Neural cell (in vitro differentiated cells): ENCODE measurements around the gene HSPB7. TPM values are rescaled to one million over a fixed set of nuclear protein-coding genes. Genes with fewer than 3 reads are reported as not detected.

Source experiments
- H2AFZ ChIP-seq: fragments of 200-600, 300-800 bp; sonication (generic), shearing (Covaris generic); 2 replicates; pipeline ENCODE4 v1.6.0; 2014; ENCODE audit warnings: low read depth, mild to moderate bottlenecking, antibody characterized with exemption, low read length, moderate library complexity
- H3F3A ChIP-seq: fragments of 200-600 bp; shearing (Covaris generic); 2 replicates; pipeline ENCODE4 v1.6.1; 2016; ENCODE audit warnings: mild to moderate bottlenecking, moderate library complexity, mixed read lengths, antibody characterized with exemption, low read length; ENCODE audit not compliant: insufficient read depth, poor library complexity, severe bottlenecking
- H3K27ac ChIP-seq: fragments of 200-600, 300-800 bp; sonication (generic), shearing (Covaris generic); 2 replicates; pipeline ENCODE4 v1.5.1; 2014; ENCODE audit warnings: mild to moderate bottlenecking, low read length, moderate library complexity
- H3K27me3 ChIP-seq: fragments of 300-800, 200-600 bp; sonication (generic), shearing (Covaris generic); 2 replicates; pipeline ENCODE4 v1.6.0; 2014; ENCODE audit warnings: mild to moderate bottlenecking, low read depth, low read length, moderate library complexity; ENCODE audit not compliant: insufficient read depth
- H3K36me3 ChIP-seq: fragments of 300-800, 200-600 bp; sonication (generic), shearing (Covaris generic); 2 replicates; pipeline ENCODE4 v1.5.1; 2014; ENCODE audit warnings: mild to moderate bottlenecking, antibody characterized with exemption, low read length, moderate library complexity; ENCODE audit not compliant: insufficient read depth
- H3K4me2 ChIP-seq: fragments of 300-800, 200-600 bp; sonication (generic), shearing (Covaris generic); 2 replicates; pipeline ENCODE4 v1.6.0; 2014; ENCODE audit warnings: mild to moderate bottlenecking, low read length
- H3K4me3 ChIP-seq: fragments of 300-800, 200-600 bp; sonication (generic), shearing (Covaris generic); 2 replicates; pipeline ENCODE4 v1.5.1; 2014; ENCODE audit warnings: mild to moderate bottlenecking, low read length, moderate library complexity
- H3K79me2 ChIP-seq: fragments of 200-600 bp; shearing (Covaris generic); replicated peaks from 2 replicates; pipeline ENCODE4 v1.6.0; 2014; ENCODE audit warnings: mild to moderate bottlenecking, low read length, moderate library complexity; ENCODE audit not compliant: insufficient read depth
- H3K9ac ChIP-seq: fragments of 300-800, 200-600 bp; sonication (generic), shearing (Covaris generic); 2 replicates; pipeline ENCODE4 v1.6.1; 2016; ENCODE audit warnings: mild to moderate bottlenecking, low read length, mixed read lengths
- H3K9me2 ChIP-seq: fragments of 200-600 bp; shearing (Covaris generic); 2 replicates; pipeline ENCODE4 v1.6.1; 2016; ENCODE audit warnings: mild to moderate bottlenecking, low read length, mixed read lengths; ENCODE audit not compliant: insufficient read depth
- H3K9me3 ChIP-seq: fragments of 200-600, 300-800 bp; sonication (generic), shearing (Covaris generic); 2 replicates; pipeline ENCODE4 v1.6.1; 2016; ENCODE audit warnings: mild to moderate bottlenecking, mixed run types, low read length, moderate library complexity, mixed read lengths
- H4K20me1 ChIP-seq: fragments of 200-600 bp; shearing (Covaris generic); 2 replicates; pipeline ENCODE4 v1.6.1; 2016; ENCODE audit warnings: mild to moderate bottlenecking, mixed run types; ENCODE audit not compliant: insufficient read depth
- CTCF ChIP-seq: fragments of 450-650 bp; IDR thresholded peaks from 2 replicates; pipeline ENCODE4 v1.5.1; 2014; ENCODE audit warnings: antibody characterized with exemption, mild to moderate bottlenecking, moderate library complexity; ENCODE audit not compliant: poor library complexity, severe bottlenecking
- EP300 ChIP-seq: fragments of 450-650 bp; conservative IDR thresholded peaks from 2 replicates; pipeline ENCODE4 v1.6.1; 2014; ENCODE audit warnings: antibody characterized with exemption, mild to moderate bottlenecking, moderate library complexity; ENCODE audit not compliant: poor library complexity, severe bottlenecking
- EZH2 ChIP-seq: fragments of 200-600, 300-800 bp; shearing (Covaris generic), sonication (generic); IDR thresholded peaks from 2 replicates; pipeline ENCODE4 v1.6.1; 2014; ENCODE audit warnings: antibody characterized with exemption, low read length, borderline replicate concordance, mild to moderate bottlenecking; ENCODE audit not compliant: insufficient read depth, poor library complexity, severe bottlenecking
- MXI1 ChIP-seq: fragments of 450-650 bp; conservative IDR thresholded peaks from 2 replicates; pipeline ENCODE4 v1.6.1; 2014; ENCODE audit warnings: antibody characterized with exemption, mild to moderate bottlenecking; ENCODE audit not compliant: poor library complexity, severe bottlenecking
- POLR2AphosphoS5 ChIP-seq: IDR thresholded peaks from 2 replicates; pipeline ENCODE4 v1.6.1; 2012
- RAD21 ChIP-seq: fragments of 450-650 bp; conservative IDR thresholded peaks from 2 replicates; pipeline ENCODE4 v1.6.1; 2014; ENCODE audit warnings: antibody characterized with exemption, mild to moderate bottlenecking, moderate library complexity
- REST ChIP-seq: IDR thresholded peaks from 2 replicates; pipeline ENCODE4 v1.6.1; 2012; ENCODE audit warnings: borderline replicate concordance
- SMC3 ChIP-seq: fragments of 450-650 bp; conservative IDR thresholded peaks from 2 replicates; pipeline ENCODE4 v1.6.1; 2014; ENCODE audit warnings: antibody characterized with exemption, mild to moderate bottlenecking, moderate library complexity; ENCODE audit not compliant: poor library complexity
- TAF1 ChIP-seq: IDR thresholded peaks from 2 replicates; pipeline ENCODE4 v1.6.1; 2012; ENCODE audit warnings: low read depth
- polyA plus RNA-seq: library from polyadenylated mRNA; depleted of rRNA; stranded (reverse); fragments of >200 nt; gene quantifications from 2 replicates; pipeline ENCODE4 v1.2.3, GENCODE V29; 2014

The HSPB7 gene
- polyA plus RNA-seq, 1 donor from 2014 or later, result not detected

GRCh38 chr1:16050328-16050727, 32.5 kb upstream of the HSPB7 start:
- Histone ChIP-seq H3K27me3 (no peaks in the 10 kb centered on the region), H2AFZ (no peak overlapping the region), H3K9me3 (no peaks in the 10 kb centered on the region), H3F3A (no peaks in the 10 kb centered on the region), H3K4me3 (no peak overlapping the region), H3K4me2 (no peak overlapping the region), H3K36me3 (no peaks in the 10 kb centered on the region), H3K79me2 (no peaks in the 10 kb centered on the region), H3K27ac (no peak overlapping the region), H3K9me2 (no peaks in the 10 kb centered on the region), H3K9ac (no peak overlapping the region), H4K20me1 (no peaks in the 10 kb centered on the region)
- no peak for TF ChIP-seq CTCF
- no peak for TF ChIP-seq REST
- TF ChIP-seq SMC3, result no peak
- TF ChIP-seq EZH2, result no peak
- no peak for TF ChIP-seq POLR2AphosphoS5
- TF ChIP-seq EP300, result no peak
- no peak for TF ChIP-seq MXI1
- TF ChIP-seq TAF1, result no peak
- no peak for TF ChIP-seq RAD21

GRCh38 chr1:16048573-16049189, 30.8 kb upstream of the HSPB7 start:
- Histone ChIP-seq H3K9me2 (no peaks in the 10 kb centered on the region), H3K9me3 (no peaks in the 10 kb centered on the region), H3K27me3 (no peaks in the 10 kb centered on the region), H3K4me2 (no peak overlapping the region), H3F3A (no peaks in the 10 kb centered on the region), H3K4me3 (no peak overlapping the region), H4K20me1 (no peaks in the 10 kb centered on the region), H3K27ac (no peak overlapping the region), H3K36me3 (no peaks in the 10 kb centered on the region), H3K9ac (no peak overlapping the region), H2AFZ (no peak overlapping the region), H3K79me2 (no peaks in the 10 kb centered on the region)
- TF ChIP-seq RAD21 (no peak), TAF1 (no peak), MXI1 (no peak), EP300 (no peak), REST (no peak), POLR2AphosphoS5 (no peak), SMC3 (no peak), EZH2 (no peak), CTCF (no peak)
